ENCODE measurements around the gene TMTC4.
A peak's percentile ranks its signal among the peaks of the same experiment; 100 is the strongest.

Gene TMTC4, protein sequence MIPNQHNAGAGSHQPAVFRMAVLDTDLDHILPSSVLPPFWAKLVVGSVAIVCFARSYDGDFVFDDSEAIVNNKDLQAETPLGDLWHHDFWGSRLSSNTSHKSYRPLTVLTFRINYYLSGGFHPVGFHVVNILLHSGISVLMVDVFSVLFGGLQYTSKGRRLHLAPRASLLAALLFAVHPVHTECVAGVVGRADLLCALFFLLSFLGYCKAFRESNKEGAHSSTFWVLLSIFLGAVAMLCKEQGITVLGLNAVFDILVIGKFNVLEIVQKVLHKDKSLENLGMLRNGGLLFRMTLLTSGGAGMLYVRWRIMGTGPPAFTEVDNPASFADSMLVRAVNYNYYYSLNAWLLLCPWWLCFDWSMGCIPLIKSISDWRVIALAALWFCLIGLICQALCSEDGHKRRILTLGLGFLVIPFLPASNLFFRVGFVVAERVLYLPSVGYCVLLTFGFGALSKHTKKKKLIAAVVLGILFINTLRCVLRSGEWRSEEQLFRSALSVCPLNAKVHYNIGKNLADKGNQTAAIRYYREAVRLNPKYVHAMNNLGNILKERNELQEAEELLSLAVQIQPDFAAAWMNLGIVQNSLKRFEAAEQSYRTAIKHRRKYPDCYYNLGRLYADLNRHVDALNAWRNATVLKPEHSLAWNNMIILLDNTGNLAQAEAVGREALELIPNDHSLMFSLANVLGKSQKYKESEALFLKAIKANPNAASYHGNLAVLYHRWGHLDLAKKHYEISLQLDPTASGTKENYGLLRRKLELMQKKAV

DNA sequence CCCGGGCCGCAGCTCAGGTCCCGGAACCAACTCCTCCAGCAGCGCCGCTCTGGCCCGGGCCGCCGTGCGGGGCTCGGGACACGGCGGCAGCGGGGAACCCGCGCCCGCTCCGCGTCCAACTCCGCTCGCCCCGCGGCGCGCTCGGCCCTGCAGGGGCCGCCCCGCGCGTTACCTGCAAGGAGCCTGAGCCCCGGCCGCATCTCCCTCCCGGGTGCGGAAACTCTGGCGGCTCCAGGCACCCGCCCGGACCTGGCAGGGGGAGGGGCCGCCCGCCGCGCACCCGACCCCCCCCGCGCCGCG lies at the start of gene TMTC4:
TMTC4 (minus strand) TSS at position 224 of the 300 bp plus-strand sequence. CDS start 4,433 bp downstream, outside the sequence.
- no peak for DNase-seq (ENCODE audit: low read depth)
- H3K4me3 ChIP-seq (ENCODE audit: control insufficient read depth, low read depth, low read length) = peak within 1 kb of the TSS; percentile 74
- TF ChIP-seq, protein P1, sequence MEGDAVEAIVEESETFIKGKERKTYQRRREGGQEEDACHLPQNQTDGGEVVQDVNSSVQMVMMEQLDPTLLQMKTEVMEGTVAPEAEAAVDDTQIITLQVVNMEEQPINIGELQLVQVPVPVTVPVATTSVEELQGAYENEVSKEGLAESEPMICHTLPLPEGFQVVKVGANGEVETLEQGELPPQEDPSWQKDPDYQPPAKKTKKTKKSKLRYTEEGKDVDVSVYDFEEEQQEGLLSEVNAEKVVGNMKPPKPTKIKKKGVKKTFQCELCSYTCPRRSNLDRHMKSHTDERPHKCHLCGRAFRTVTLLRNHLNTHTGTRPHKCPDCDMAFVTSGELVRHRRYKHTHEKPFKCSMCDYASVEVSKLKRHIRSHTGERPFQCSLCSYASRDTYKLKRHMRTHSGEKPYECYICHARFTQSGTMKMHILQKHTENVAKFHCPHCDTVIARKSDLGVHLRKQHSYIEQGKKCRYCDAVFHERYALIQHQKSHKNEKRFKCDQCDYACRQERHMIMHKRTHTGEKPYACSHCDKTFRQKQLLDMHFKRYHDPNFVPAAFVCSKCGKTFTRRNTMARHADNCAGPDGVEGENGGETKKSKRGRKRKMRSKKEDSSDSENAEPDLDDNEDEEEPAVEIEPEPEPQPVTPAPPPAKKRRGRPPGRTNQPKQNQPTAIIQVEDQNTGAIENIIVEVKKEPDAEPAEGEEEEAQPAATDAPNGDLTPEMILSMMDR (conservative IDR thresholded peaks at IDR 0.05; ENCODE audit: control insufficient read depth, insufficient read depth, low read depth, low read length) = no peak

DNA sequence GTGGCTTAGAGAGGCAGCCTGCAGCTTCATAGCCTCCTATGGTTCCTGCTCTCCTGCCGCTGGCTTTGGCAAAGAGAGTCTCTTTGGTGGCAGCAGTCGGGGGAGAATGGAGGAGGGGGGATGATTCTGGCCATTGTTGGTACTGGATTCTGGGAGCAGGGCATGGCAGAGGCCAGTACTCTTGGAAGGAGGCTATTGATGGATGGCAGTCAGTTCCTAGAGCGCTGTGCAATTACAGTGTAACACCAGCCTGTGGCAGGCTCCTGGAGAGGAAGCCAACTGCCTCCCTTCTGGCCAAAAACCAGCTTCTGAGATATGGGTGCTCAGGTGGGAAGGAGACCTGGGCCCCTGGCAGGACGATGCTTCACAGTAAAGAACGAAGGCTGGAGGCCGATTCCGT lies 47.9 kb upstream of the TMTC4 start:
- no peak overlapping the region for H3K4me3 ChIP-seq (ENCODE audit: control insufficient read depth, low read depth, low read length)
- DNase-seq (ENCODE audit: low read depth) = no peak
- TF ChIP-seq, protein P1 (conservative IDR thresholded peaks at IDR 0.05; ENCODE audit: control insufficient read depth, insufficient read depth, low read depth, low read length) = no peak

DNA sequence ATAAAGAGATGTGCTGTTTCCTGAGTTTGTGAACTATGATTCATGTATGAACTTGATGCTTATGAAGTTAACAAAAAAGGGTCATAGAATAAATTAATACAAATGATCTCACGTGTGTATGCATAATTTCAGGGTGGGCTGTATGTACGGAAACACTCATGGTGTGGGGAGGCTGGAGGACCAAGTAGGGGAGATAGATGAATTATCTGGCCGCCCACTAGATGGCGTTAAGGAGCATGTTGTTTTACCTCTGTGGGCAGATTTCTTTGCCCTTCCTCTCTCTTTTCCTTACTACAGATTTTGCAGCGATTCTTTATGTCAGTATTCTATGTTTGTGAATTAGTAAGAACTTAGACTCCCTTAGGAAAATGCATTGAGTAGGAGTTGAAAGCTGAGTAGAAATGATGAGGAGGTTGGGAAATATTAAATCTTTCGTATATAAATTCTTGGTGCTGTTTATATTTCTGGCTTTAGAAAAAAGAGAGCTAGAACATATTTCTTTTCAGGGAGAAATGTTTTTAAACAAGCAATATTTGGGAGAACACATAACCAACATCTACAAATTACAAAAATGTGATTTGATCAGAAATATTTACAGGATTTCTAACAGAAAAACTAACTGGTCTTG lies 47.4 kb upstream of the TMTC4 start:
- peak; percentile 60 for DNase-seq (ENCODE audit: low read depth)
- no peak overlapping the region for H3K4me3 ChIP-seq (ENCODE audit: control insufficient read depth, low read depth, low read length)
- TF ChIP-seq, protein P1 (conservative IDR thresholded peaks at IDR 0.05; ENCODE audit: control insufficient read depth, insufficient read depth, low read depth, low read length) = peak; percentile 75

DNA sequence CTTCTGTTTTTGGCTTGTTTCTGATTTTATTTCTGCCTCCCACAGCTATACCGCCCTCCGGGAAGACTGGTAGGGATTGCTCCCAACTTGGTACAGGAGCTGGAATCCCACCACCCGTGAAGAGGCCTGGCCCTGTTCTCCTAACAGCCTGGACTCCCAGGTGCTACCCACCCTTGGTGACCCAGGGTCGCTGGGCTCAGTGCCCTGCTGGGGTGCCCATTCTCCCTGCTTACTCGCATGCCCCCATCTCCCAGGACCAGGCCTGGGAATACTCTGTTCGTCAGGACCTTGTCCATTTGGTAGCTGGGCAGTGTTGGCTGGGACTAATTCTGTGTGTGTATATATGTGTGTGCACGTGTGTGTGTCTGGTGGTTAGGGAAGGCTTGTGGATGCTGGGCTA lies 41.0 kb upstream of the TMTC4 start:
- TF ChIP-seq, protein P1 (conservative IDR thresholded peaks at IDR 0.05; ENCODE audit: control insufficient read depth, insufficient read depth, low read depth, low read length) = no peak
- no peak overlapping the region for H3K4me3 ChIP-seq (ENCODE audit: control insufficient read depth, low read depth, low read length)
- DNase-seq (ENCODE audit: low read depth) = no peak

DNA sequence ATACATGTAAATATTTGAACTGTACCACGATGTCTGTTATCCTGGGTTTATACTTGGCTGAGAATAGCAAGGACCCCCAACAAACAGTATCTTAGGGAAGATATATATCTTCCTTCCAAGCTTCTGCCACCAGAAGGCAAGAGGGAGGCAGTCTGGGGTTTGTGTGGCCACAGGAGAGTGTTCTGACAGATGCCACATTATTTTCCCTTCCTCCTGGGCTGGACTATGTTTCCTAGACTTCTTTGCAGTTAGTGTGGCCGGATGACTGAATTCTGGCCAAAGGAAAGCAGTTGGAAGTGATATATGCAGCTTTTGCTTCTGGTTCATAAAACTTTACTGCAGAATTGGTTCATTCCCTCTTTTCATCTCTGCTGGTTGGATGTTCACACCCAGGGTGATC lies 39.9 kb upstream of the TMTC4 start:
- no peak for DNase-seq (ENCODE audit: low read depth)
- TF ChIP-seq, protein P1 (conservative IDR thresholded peaks at IDR 0.05; ENCODE audit: control insufficient read depth, insufficient read depth, low read depth, low read length) = no peak
- H3K4me3 ChIP-seq (ENCODE audit: control insufficient read depth, low read depth, low read length) = no peak overlapping the region

DNA sequence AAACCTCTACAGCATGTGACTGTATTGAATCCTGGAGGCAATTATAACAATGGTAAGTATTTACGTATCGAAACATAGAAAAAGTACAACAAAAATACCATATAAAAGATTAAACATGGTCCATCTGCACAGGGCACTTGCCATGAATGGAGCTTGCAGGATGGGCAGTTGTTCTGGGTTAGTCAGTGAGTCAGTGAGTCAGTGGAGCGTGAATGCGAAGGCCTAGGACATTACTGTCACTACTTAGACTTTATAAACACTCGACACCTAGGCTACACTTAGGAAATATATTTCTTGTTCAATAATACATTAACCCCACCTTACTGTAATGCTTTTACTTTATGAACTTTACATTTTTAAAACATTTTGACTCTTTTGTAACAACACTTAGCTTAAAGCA lies 35.6 kb upstream of the TMTC4 start:
- DNase-seq (ENCODE audit: low read depth) = no peak
- H3K4me3 ChIP-seq (ENCODE audit: control insufficient read depth, low read depth, low read length) = no peak overlapping the region
- TF ChIP-seq, protein P1 (conservative IDR thresholded peaks at IDR 0.05; ENCODE audit: control insufficient read depth, insufficient read depth, low read depth, low read length) = no peak

Data from fibroblast of mammary gland (primary cell).